Activated effector memory CD4-positive, alpha-beta T cell treated with Interleukin-2 at 50 U/mL for 16 hours (primary cell): ENCODE measurements around the gene C2orf72.

Source experiments
- DNase-seq: peaks from one replicate; pipeline ENCODE4 v3.0.0-alpha.2; 2020

The C2orf72 gene

GRCh38 chr2:231088754-231089153, 51.4 kb downstream of the C2orf72 start:
- no peak for DNase-seq

GRCh38 chr2:231093933-231094332, 56.6 kb downstream of the C2orf72 start:
- no peak for DNase-seq

GRCh38 chr2:231094736-231095346, 57.5 kb downstream of the C2orf72 start:
- DNase-seq = no peak
